ENCODE data around the gene RABGGTA.

The RABGGTA gene

DNA sequence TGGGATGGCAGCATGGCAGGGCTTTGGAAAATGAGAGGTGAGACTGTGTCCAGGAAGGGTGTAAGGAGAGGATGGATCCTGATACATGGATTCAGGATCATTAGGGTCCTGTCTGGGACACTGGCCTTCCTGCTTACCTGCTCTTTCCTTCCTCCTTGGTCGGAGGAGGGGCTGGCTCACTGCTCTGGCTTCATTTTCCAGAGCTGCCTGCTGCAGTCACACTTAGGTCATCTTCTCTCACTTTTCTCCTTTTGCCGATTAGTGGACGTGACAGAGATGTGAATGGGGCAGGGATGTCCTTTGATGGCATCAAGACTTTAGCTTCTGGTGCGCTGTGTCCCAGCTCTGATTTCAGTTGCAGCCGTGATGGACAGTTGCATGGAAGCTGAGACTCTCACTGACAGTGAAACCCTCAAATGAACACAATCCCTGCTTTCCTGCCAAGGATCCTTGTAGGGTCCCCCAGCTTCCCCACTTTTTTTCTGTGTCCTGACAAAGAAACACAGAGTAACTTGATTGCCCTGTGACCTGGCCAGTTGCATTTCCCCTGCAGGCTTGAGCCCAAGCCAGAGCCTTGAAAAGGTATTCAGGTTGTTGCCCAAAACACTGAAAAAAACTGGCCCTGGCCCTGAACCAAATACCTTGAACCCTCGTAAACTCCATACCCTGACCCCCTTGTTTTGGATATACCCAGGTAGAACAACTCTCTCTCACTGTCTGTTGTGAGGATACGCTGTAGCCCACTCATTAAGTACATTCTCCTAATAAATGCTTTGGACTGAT lies 37.1 kb upstream of the RABGGTA start:
- TF ChIP-seq, protein P1, sequence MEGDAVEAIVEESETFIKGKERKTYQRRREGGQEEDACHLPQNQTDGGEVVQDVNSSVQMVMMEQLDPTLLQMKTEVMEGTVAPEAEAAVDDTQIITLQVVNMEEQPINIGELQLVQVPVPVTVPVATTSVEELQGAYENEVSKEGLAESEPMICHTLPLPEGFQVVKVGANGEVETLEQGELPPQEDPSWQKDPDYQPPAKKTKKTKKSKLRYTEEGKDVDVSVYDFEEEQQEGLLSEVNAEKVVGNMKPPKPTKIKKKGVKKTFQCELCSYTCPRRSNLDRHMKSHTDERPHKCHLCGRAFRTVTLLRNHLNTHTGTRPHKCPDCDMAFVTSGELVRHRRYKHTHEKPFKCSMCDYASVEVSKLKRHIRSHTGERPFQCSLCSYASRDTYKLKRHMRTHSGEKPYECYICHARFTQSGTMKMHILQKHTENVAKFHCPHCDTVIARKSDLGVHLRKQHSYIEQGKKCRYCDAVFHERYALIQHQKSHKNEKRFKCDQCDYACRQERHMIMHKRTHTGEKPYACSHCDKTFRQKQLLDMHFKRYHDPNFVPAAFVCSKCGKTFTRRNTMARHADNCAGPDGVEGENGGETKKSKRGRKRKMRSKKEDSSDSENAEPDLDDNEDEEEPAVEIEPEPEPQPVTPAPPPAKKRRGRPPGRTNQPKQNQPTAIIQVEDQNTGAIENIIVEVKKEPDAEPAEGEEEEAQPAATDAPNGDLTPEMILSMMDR (IDR thresholded peaks at IDR 0.05; ENCODE audit: extremely low read depth, missing control alignments): no peak
- no peak for DNase-seq (ENCODE audit: low spot score)

DNA sequence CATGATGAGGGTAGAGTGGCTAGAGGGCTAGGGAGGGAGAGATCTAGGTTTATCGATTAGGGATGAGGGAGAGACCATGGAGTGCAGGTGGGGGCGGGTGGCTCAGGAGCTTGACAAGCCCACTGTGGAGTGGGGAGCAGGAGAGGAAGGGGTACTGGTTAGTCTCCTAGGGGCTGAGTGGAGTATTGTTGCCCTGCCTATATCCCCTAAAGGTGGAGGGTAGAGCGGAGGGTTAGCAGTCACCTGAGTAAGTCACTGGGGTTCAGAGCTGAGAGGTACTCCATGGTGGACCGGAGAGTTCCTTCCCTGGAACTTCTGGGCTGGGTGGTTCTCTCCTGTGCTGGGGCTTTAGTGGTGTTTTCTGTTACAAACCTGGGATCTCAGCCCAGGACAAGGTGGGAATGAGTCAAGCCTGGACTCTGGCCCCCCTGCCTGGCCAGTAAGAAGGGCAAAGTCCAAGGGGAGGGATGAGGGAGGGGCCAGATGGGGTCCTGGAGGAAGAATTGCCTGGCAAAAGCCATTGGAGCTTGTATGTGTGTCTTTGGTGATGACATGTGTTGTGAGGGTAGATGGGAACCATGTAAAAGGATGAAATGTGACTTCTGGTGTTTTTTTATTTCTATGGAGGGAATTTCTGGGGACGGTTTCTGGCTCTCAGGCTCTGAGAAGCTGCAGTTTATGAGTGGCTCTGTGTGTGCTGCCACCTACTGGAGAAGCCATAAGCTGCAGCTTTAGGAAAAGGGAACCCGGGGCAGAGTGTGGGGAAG lies 36.4 kb upstream of the RABGGTA start, which contains the start of gene CIDEB:
TSS of gene CIDEB (minus strand) at position 403 of the 767 bp plus-strand sequence. CDS start at position 284, 119 bp downstream.
- DNase-seq (ENCODE audit: low spot score): peak; percentile 79
- TF ChIP-seq, protein P1 (IDR thresholded peaks at IDR 0.05; ENCODE audit: extremely low read depth, missing control alignments): peak; percentile 91

DNA sequence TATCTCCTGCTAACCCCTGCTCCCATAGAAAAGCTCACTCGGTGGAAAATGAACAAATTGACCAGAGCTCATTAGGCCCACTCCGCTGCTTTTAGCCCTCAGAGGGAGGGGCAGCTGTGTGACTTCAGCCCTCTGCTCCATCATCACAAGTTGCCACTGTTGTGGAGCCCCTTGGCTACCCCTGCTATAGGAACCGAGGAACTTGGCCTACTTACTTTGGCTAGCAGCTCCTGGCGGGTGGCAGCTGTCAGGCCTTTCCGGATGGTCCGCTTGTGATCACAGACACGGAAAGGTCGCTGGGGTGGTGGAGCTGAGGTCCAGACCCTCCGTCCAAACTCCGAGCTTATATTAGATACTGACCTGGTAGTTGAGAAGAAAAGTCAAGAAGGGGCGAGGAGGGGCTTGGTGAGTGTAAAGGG lies 35.8 kb upstream of the RABGGTA start:
- DNase-seq (ENCODE audit: low spot score): no peak
- TF ChIP-seq, protein P1 (IDR thresholded peaks at IDR 0.05; ENCODE audit: extremely low read depth, missing control alignments): no peak

DNA sequence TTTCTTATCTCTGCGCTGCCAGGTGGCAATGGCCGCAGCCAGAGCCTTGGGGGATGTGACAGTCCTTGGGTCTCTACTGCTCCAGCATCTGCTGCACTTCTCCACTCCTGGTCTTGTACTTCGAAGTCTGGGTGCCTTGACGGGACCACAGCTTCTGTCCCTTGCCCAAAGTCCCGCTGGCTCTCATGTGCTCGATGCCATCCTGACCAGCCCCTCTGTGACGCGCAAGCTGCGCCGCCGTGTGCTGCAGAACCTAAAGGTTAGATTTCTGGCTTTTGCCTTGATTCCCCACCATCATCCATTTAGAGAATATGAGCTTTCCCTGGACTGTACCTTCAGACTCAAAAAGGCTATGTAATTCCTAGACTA lies 32.6 kb upstream of the RABGGTA start:
- DNase-seq (ENCODE audit: low spot score): no peak
- TF ChIP-seq, protein P1 (IDR thresholded peaks at IDR 0.05; ENCODE audit: extremely low read depth, missing control alignments): no peak

DNA sequence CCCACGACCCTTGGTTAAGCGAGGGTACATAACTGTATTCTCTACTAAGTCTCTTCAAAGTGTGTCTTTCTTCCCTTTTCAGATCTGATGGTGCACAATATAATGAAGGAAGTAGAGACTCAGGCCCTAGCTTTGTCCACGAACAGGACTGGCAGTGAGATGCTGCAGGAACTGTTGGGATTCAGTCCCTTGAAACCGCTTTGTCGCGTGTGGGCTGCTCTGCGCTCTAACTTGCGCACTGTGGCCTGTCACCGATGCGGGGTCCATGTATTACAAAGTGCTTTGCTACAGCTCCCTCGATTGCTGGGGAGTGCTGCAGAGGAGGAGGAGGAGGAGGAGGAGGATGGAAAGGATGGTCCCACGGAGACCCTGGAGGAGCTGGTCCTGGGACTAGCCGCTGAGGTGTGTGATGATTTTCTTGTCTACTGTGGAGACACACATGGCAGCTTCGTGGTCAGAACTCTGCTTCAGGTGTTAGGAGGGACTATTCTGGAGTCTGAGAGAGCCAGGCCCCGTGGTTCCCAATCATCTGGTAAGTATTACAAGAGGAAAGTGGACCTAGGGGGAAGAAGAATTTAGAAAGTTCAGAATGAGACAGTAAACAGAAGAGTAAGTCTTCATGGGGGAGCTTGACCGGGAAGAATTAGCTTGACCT lies 29.1 kb upstream of the RABGGTA start:
- no peak for DNase-seq (ENCODE audit: low spot score)

DNA sequence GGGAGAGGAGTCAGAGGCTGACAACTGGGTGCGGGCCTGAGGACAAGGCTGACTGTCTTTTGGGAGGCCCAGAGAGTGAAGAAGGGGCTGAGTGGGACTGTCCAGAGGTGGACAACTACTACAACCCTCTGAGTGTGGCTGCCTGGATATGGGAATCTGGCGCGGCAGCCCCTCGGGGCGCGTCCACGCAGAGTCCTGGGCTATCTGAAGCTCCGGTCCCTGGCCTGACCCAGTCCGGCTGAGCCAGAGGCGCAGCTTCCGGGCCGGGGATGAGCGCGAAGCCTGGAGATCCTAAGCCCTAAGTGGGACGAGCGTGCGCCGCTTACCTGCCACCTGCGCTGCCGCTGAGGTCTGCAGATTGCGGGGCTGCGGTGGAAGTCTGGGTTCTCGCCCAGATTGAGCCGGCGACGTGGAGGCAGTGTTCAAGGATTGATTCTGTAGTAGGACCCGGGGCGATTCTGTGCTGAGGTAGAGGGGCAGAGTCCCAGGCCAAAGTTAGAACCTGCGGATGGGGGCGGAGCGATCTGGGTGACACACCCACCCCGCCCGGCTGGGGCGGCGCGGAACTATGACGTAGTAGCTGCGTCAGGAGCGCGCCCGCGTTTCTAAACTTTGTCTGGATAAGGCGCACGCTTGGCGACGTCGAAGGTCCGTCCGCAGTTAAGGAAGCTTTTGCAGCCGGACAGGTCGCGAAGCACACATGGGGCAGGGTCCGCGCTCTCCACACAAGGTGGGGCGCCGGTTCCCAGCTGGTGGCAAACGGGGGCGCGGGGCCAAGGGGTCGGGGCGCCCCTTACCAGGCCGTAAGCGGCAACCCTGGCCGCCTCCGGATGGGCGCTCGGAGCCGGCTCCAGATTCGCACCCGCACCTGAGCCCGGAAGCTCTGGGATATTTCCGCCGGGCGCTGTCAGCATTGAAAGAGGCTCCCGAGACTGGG lies 28.1 kb upstream of the RABGGTA start, which contains the start of the genes DHRS1 and NOP9:
TSS of gene DHRS1 (minus strand) at position 526 of the 937 bp plus-strand sequence. CDS start 674 bp downstream, outside the sequence.
TSS of gene NOP9 (plus strand) at position 596 of the 937 bp plus-strand sequence. CDS start at position 701, 105 bp downstream.
- DNase-seq (ENCODE audit: low spot score): peak; percentile 96

More for the DNA sequence above, 29.1 kb upstream of the RABGGTA start:
- TF ChIP-seq, protein P1 (IDR thresholded peaks at IDR 0.05; ENCODE audit: extremely low read depth, missing control alignments): no peak

More for the DNA sequence above, 28.1 kb upstream of the RABGGTA start, which contains the start of the genes DHRS1 and NOP9:
- TF ChIP-seq, protein P1 (IDR thresholded peaks at IDR 0.05; ENCODE audit: extremely low read depth, missing control alignments): no peak

Measured in GM20000 (cell line).